Esophagus muscularis mucosa (tissue), 3 donors: ENCODE results near the gene SOCS7.

Experiments
- POLR2AphosphoS5 ChIP-seq, 2 donors: sonication (generic); formaldehyde crosslinking; IDR thresholded peaks; one replicate each; pipeline ENCODE4 v1.6.1; 2017; ENCODE audit warnings: antibody characterized with exemption in 2 of 2
- TF ChIP-seq, protein P1 (sequence below), 3 experiments: fragments of 200-600 bp in 2 of 3; fragments of 450-650 bp in 1 of 3; sonication (generic) in 2 of 3; IDR thresholded peaks; one replicate each; pipeline ENCODE4 v1.5.1; 2017 to 2019; ENCODE audit warnings: antibody characterized with exemption in 3 of 3, mild to moderate bottlenecking in 2 of 3, moderate library complexity in 1 of 3

DNA sequence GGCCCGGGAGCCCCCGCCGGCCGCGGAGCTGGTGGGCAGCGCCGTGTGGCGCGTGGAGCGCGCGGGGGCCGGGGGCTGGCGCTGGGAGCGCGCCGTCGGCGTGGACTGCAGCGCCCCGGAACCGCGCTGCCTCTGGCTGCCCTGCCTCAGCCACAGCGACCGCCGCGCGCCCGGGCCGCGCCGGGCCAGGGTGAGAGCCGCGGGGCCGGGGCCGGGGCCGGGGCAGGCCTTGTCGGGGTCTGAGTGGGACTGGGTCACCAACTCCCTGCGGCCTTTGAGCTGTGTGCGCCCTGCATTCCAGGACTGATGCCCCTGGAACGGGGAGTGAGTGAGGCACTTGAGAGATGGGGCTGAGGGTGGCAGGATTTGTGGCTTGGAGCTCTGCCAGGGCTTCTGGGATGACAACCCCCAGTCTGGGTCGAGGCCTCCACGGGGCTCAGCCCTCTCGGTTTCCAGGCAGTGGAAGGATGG, 102.3 kb downstream of the SOCS7 start:
- TF ChIP-seq, protein P1, sequence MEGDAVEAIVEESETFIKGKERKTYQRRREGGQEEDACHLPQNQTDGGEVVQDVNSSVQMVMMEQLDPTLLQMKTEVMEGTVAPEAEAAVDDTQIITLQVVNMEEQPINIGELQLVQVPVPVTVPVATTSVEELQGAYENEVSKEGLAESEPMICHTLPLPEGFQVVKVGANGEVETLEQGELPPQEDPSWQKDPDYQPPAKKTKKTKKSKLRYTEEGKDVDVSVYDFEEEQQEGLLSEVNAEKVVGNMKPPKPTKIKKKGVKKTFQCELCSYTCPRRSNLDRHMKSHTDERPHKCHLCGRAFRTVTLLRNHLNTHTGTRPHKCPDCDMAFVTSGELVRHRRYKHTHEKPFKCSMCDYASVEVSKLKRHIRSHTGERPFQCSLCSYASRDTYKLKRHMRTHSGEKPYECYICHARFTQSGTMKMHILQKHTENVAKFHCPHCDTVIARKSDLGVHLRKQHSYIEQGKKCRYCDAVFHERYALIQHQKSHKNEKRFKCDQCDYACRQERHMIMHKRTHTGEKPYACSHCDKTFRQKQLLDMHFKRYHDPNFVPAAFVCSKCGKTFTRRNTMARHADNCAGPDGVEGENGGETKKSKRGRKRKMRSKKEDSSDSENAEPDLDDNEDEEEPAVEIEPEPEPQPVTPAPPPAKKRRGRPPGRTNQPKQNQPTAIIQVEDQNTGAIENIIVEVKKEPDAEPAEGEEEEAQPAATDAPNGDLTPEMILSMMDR (IDR thresholded peaks at IDR 0.05): no peak
- TF ChIP-seq POLR2AphosphoS5 (IDR thresholded peaks at IDR 0.05): no peak
